Measurements from ENCODE around the gene WFDC5.

Gene WFDC5

DNA sequence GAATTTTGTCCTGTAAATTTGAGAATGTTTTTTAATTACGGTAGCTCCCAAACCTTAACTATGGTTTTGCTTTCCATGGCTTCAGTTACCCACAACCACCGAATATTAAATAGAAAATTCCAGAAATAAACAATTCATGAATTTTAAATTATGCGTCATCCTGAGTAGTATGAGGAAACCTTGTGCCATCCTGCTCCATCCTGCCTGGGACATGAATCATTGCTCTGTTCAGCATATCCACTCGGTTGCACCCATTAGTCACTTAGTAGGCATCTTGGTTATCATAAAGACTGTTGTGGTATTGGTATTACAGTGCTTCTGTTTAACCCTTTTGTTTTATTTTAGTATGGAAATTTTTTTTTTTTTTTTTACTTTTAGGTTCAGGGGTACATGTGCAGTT lies 53.7 kb downstream of the WFDC5 start:
- TF ChIP-seq, protein P1, sequence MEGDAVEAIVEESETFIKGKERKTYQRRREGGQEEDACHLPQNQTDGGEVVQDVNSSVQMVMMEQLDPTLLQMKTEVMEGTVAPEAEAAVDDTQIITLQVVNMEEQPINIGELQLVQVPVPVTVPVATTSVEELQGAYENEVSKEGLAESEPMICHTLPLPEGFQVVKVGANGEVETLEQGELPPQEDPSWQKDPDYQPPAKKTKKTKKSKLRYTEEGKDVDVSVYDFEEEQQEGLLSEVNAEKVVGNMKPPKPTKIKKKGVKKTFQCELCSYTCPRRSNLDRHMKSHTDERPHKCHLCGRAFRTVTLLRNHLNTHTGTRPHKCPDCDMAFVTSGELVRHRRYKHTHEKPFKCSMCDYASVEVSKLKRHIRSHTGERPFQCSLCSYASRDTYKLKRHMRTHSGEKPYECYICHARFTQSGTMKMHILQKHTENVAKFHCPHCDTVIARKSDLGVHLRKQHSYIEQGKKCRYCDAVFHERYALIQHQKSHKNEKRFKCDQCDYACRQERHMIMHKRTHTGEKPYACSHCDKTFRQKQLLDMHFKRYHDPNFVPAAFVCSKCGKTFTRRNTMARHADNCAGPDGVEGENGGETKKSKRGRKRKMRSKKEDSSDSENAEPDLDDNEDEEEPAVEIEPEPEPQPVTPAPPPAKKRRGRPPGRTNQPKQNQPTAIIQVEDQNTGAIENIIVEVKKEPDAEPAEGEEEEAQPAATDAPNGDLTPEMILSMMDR (IDR thresholded peaks at IDR 0.05; ENCODE audit: low read depth, low read length) = no peak
- DNase-seq (ENCODE audit: low read depth in 2 of 2) = peak; percentile 79 to 95

DNA sequence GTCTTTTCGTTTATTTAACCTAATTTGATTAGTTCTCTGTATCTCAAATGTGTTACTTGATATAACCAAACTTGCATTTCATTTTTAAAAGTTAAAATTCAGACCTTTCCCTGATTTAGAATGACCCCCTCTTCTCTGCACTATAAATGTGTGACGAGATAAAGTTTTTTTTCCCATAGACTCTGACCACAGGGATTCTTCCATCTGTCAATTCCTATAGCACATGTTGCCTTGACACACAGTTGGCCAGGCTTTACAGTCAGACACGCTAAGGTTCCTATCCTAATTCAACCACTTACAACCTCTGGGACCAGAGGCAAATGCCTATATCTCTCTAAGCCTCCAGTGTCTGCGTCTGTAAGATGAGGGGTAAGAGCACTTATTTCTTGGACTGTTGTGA lies 54.7 kb downstream of the WFDC5 start:
- TF ChIP-seq, protein P1 (IDR thresholded peaks at IDR 0.05; ENCODE audit: low read depth, low read length) = no peak
- DNase-seq (ENCODE audit: low read depth in 2 of 2) = no peak
- H3K4me3 ChIP-seq (replicated peaks in 1 of 2; ENCODE audit: low read depth in 2 of 2, low read length in 2 of 2) = no peak overlapping the region

More for the DNA sequence above, 53.7 kb downstream of the WFDC5 start:
- no peak overlapping the region for H3K4me3 ChIP-seq (replicated peaks in 1 of 2; ENCODE audit: low read depth in 2 of 2, low read length in 2 of 2)

Measured in cardiac fibroblast (primary cell).